Panc1 (cell line): Measurements from ENCODE around the gene NCAPG2. TPM values are rescaled to one million over a fixed set of nuclear protein-coding genes. Genes with fewer than 3 reads are reported as not detected.
A peak's percentile ranks its signal among the peaks of the same experiment; 100 is the strongest.
"Not testable (repeated sequence)": the region's sequence is repeated elsewhere in the genome, so short reads cannot be mapped to it uniquely, and the experiment has no call there.

Experiments
- ATAC-seq: fragments of 200-7000 bp; cut with Tn5 transposase; 2 replicates; pipeline ENCODE4 v1.9.1; 2020; ENCODE audit warnings: mild to moderate bottlenecking, moderate library complexity
- BruUV-seq: library from RNA; stranded (reverse); fragments of 400-500 nt; replicated peaks from 2 replicates; lab custom pipeline; 2021; lab: Mats Ljungman, UMichigan
- CTCF ChIA-PET: fragments of 300-600 bp; sonication (Branson Sonifier 250); formaldehyde crosslinking; loops from one replicate; lab custom pipeline; 2022; ENCODE audit warnings: antibody characterized with exemption; lab: Charles Lee
- POLR2A ChIA-PET: fragments of 300-600 bp; sonication (Branson Sonifier 250); formaldehyde crosslinking; loops from one replicate; lab custom pipeline; 2022; ENCODE audit warnings: antibody characterized with exemption; lab: Charles Lee
- DNase-seq: peaks from one replicate; pipeline ENCODE4 v3.0.0-alpha.2; 2010; ENCODE audit warnings: low read depth, low spot score
- H3K27ac ChIP-seq: 2 replicates; pipeline ENCODE4 v1.5.1; 2011; ENCODE audit warnings: mild to moderate bottlenecking, low read length, inconsistent platforms
- H3K27me3 ChIP-seq: fragments of 200-500 bp; sonication (Bioruptor generic); 2 replicates; pipeline ENCODE4 v1.6.0; 2014; ENCODE audit warnings: low read length, inconsistent platforms; ENCODE audit not compliant: control insufficient read depth, insufficient read depth
- H3K36me3 ChIP-seq: fragments of 200-500 bp; sonication (Bioruptor generic); 2 replicates; pipeline ENCODE4 v1.5.1; 2014; ENCODE audit warnings: inconsistent platforms, mild to moderate bottlenecking, low read length, moderate library complexity; ENCODE audit not compliant: control insufficient read depth, insufficient read depth
- H3K4me1 ChIP-seq: 2 replicates; pipeline ENCODE4 v1.5.1; 2011; ENCODE audit warnings: inconsistent platforms, mild to moderate bottlenecking, low read length, moderate library complexity; ENCODE audit not compliant: control insufficient read depth, insufficient read depth
- H3K4me3 ChIP-seq, 2 experiments: 2 replicates each; pipeline ENCODE4 v1.5.1; 2011 to 2012; ENCODE audit warnings: low read depth in 2 of 2, low read length in 2 of 2, mild to moderate bottlenecking in 2 of 2, inconsistent platforms in 1 of 2, moderate library complexity in 1 of 2
- H3K9me3 ChIP-seq: fragments of 200-500 bp; sonication (Bioruptor generic); 2 replicates; pipeline ENCODE4 v1.5.1; 2014; ENCODE audit warnings: low read depth, mild to moderate bottlenecking, inconsistent platforms, low read length, moderate library complexity; ENCODE audit not compliant: control insufficient read depth, insufficient read depth
- POLR2AphosphoS5 ChIP-seq: IDR thresholded peaks from 2 replicates; pipeline ENCODE4 v1.6.1; 2012; ENCODE audit warnings: mild to moderate bottlenecking, low read depth, low read length, moderate library complexity
- SIN3A ChIP-seq: IDR thresholded peaks from 2 replicates; pipeline ENCODE4 v1.6.1; 2012; ENCODE audit warnings: low read depth, mild to moderate bottlenecking, low read length, moderate library complexity, borderline replicate concordance; ENCODE audit not compliant: insufficient read depth
- TCF7L2 ChIP-seq: IDR thresholded peaks from 2 replicates; pipeline ENCODE4 v1.6.1; 2011; ENCODE audit warnings: mild to moderate bottlenecking, low read depth, low read length, inconsistent platforms
- in situ Hi-C: cut with HindIII; loops from 2 replicates; pipeline ENCODE4 v1.10.0; 2016; ENCODE audit warnings: low sequenced_read_pairs, low pct_unique_long_range_greater_than_20kb
- intact Hi-C: fragments of 100-400 bp; cut with micrococcal nuclease; formaldehyde crosslinking; loops from one replicate; pipeline ENCODE4 v1.10.0; 2022; ENCODE audit not compliant: unreplicated experiment
- total RNA-seq: library from RNA; stranded (reverse); gene quantifications from one replicate; pipeline ENCODE4 v1.2.1, GENCODE V29; 2021; ENCODE audit not compliant: unreplicated experiment
- TF ChIP-seq, protein P1 (sequence below): fragments of 450-650 bp; IDR thresholded peaks from 2 replicates; pipeline ENCODE4 v1.5.1; 2017; ENCODE audit warnings: mild to moderate bottlenecking
- TF ChIP-seq, protein P2 (sequence below), 2 experiments: IDR thresholded peaks; 2 replicates each; pipeline ENCODE4 v1.6.1; 2011 to 2012; ENCODE audit warnings: low read depth in 2 of 2, control low read depth in 1 of 2, low read length in 1 of 2, mild to moderate bottlenecking in 1 of 2, moderate library complexity in 1 of 2; ENCODE audit not compliant: insufficient read depth in 1 of 2

The NCAPG2 gene
- total RNA-seq, 1 experiment from 2014 or later = 81.4 TPM

DNA sequence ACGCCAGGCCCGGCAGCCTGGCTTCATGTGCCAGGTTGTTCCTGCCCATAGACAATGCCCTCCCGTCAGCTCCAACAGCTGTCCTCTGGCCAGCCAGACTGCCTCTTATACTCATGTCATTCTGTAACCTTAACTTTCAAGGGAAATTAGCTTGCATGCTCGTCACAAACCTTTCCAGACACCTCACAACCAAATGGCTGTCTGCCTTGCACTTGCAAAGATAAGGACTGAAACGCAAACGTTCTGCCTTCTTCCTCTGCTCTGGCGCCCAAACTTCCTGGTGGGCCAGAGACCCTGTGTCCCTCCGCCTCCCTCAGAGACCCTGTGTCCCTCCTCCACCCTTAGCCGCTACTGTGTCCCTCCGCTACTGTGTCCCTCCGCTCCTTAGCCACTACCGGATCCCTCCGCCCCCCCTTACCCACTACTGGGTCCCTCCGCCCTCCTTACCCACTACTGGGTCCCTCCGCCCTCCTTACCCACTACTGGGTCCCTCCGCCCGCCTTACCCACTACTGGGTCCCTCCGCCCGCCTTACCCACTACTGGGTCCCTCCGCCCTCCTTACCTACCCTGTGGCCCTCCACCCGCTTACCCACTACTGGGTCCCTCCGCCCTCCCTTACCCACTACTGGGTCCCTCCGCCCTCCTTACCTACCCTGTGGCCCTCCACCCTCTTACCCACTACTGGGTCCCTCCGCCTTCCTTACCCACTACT, 37.5 kb downstream of the NCAPG2 start:
- H3K9me3 ChIP-seq, H3K4me3 ChIP-seq, H3K27ac ChIP-seq, in situ Hi-C loops, POLR2A ChIA-PET, BruUV-seq, DNase-seq, CTCF ChIA-PET, H3K27me3 ChIP-seq, intact Hi-C loops, H3K4me1 ChIP-seq: not testable (repeated sequence)
- peaks cover 14% of the 10 kb centered on the region; the same call in 1 of the 2 replicates for H3K36me3 ChIP-seq
- 0 out of 2 replicates have a peak, but pooled peaks have one; percentile 17 for ATAC-seq

DNA sequence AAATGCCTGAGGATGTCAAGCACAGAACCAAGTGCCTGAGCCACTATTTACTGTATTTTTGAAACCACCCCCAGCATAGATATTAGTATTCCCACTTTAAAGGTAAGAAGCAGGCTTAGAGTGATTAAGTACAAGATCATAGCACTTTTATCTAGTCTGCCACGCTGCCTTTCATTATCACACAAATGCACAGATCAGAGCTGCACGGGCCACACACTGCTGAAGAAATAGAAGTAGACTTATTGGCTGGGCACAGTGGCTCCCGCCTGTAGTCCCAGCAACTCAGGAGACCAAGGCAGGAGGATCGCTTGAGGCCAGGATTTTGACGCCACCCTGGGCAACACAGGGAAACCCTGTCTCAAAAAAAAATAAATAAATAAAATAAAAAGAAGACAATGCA, 38.2 kb downstream of the NCAPG2 start:
- intact Hi-C loops (no loop called here), in situ Hi-C loops (no loop called here)
- no peak overlapping the region for H3K27ac ChIP-seq
- no peak overlapping the region for H3K4me3 ChIP-seq
- CTCF ChIA-PET = no interaction called here
- ATAC-seq (0 out of 2 replicates have a peak, but pooled peaks have one; percentile 20), DNase-seq (no peak)
- no peak for TF ChIP-seq SIN3A
- TF ChIP-seq, protein P1, sequence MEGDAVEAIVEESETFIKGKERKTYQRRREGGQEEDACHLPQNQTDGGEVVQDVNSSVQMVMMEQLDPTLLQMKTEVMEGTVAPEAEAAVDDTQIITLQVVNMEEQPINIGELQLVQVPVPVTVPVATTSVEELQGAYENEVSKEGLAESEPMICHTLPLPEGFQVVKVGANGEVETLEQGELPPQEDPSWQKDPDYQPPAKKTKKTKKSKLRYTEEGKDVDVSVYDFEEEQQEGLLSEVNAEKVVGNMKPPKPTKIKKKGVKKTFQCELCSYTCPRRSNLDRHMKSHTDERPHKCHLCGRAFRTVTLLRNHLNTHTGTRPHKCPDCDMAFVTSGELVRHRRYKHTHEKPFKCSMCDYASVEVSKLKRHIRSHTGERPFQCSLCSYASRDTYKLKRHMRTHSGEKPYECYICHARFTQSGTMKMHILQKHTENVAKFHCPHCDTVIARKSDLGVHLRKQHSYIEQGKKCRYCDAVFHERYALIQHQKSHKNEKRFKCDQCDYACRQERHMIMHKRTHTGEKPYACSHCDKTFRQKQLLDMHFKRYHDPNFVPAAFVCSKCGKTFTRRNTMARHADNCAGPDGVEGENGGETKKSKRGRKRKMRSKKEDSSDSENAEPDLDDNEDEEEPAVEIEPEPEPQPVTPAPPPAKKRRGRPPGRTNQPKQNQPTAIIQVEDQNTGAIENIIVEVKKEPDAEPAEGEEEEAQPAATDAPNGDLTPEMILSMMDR = no peak
- TF ChIP-seq POLR2AphosphoS5 = no peak
- no peaks in the 10 kb centered on the region for H3K9me3 ChIP-seq
- H3K36me3 ChIP-seq = peaks cover 11% of the 10 kb centered on the region; the same call in 1 of the 2 replicates
- no TSS peak for BruUV-seq
- POLR2A ChIA-PET = no interaction called here
- no peaks in the 10 kb centered on the region for H3K27me3 ChIP-seq
- H3K4me1 ChIP-seq = no peaks in the 10 kb centered on the region

DNA sequence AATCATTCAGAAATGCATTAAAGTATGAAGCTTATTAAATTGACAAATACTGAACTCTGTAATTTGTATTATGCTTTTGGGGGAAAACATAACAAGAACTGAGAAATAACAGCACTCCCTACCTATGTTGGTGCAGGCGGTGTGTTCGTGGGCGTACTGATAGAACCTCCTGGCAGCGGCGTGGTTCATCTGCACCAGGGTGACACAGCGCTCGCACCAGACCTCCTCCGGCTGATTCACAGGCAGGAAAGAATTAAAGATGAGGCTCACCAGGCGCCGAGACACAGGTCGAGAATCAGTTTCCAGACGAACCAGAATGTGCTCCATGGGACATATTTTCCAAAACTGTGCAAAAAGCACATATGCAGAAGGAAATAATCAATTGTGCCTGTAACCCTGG, 40.2 kb downstream of the NCAPG2 start:
- no peak overlapping the region for H3K4me3 ChIP-seq
- no peak overlapping the region for H3K27ac ChIP-seq
- H3K27me3 ChIP-seq = no peaks in the 10 kb centered on the region
- DNase-seq (no peak), ATAC-seq (no peak)
- no TSS peak for BruUV-seq
- H3K36me3 ChIP-seq = peaks cover 11% of the 10 kb centered on the region; the same call in 1 of the 2 replicates
- ChIA-PET CTCF (no interaction called here), POLR2A (no interaction called here)
- H3K4me1 ChIP-seq = no peaks in the 10 kb centered on the region
- in situ Hi-C loops = no loop called here
- no peaks in the 10 kb centered on the region for H3K9me3 ChIP-seq
- intact Hi-C loops = no loop called here
- TF ChIP-seq, protein P2, sequence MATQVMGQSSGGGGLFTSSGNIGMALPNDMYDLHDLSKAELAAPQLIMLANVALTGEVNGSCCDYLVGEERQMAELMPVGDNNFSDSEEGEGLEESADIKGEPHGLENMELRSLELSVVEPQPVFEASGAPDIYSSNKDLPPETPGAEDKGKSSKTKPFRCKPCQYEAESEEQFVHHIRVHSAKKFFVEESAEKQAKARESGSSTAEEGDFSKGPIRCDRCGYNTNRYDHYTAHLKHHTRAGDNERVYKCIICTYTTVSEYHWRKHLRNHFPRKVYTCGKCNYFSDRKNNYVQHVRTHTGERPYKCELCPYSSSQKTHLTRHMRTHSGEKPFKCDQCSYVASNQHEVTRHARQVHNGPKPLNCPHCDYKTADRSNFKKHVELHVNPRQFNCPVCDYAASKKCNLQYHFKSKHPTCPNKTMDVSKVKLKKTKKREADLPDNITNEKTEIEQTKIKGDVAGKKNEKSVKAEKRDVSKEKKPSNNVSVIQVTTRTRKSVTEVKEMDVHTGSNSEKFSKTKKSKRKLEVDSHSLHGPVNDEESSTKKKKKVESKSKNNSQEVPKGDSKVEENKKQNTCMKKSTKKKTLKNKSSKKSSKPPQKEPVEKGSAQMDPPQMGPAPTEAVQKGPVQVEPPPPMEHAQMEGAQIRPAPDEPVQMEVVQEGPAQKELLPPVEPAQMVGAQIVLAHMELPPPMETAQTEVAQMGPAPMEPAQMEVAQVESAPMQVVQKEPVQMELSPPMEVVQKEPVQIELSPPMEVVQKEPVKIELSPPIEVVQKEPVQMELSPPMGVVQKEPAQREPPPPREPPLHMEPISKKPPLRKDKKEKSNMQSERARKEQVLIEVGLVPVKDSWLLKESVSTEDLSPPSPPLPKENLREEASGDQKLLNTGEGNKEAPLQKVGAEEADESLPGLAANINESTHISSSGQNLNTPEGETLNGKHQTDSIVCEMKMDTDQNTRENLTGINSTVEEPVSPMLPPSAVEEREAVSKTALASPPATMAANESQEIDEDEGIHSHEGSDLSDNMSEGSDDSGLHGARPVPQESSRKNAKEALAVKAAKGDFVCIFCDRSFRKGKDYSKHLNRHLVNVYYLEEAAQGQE (IDR thresholded peaks at IDR 0.05; ENCODE audit: insufficient read depth in 1 of 2, low read depth in 2 of 2, low read length in 1 of 2) = no peak
- no peak for TF ChIP-seq TCF7L2
- TF ChIP-seq SIN3A = no peak
- TF ChIP-seq, protein P1 = no peak
- TF ChIP-seq POLR2AphosphoS5 = no peak
